Right ventricle myocardium superior (tissue), 1 donor: ENCODE data around the gene DIAPH1. TPM values are rescaled to one million over a fixed set of nuclear protein-coding genes. Genes with fewer than 3 reads are reported as not detected.

Experiments
- ATAC-seq: fragments of 200-7000 bp; cut with Tn5 transposase; one replicate; pipeline ENCODE4 v1.9.1; 2020; ENCODE audit warnings: mild to moderate bottlenecking; ENCODE audit not compliant: poor library complexity
- DNase-seq: peaks from one replicate; pipeline ENCODE4 v3.0.0-alpha.2; 2020
- intact Hi-C: fragments of 100-400 bp; cut with DNase I; formaldehyde crosslinking; loops from one replicate; pipeline ENCODE4 v1.11.2; 2022
- long read RNA-seq: library from polyadenylated mRNA; unstranded; transcript quantifications from one replicate; pipeline ENCODE4 v2.0.0, GENCODE V29; 2021
- total RNA-seq: library from RNA; stranded (reverse); fragmentation: NEBNext Ultra II Directional; extraction: Animal tissue kit (Norgen Biotek cat#: 25700); gene quantifications from one replicate; pipeline ENCODE4 v1.2.1, GENCODE V29; 2021
- donor health status: DM: no; HTN: yes; CAD: no; lungs with severe emphysema.

Gene DIAPH1
- total RNA-seq = 32.0 TPM
- long read RNA-seq, partial matches to known transcripts = 10 of 43 reads
- long read RNA-seq, other reads (novel, unspliced or antisense) = 33 of 43 reads

DNA sequence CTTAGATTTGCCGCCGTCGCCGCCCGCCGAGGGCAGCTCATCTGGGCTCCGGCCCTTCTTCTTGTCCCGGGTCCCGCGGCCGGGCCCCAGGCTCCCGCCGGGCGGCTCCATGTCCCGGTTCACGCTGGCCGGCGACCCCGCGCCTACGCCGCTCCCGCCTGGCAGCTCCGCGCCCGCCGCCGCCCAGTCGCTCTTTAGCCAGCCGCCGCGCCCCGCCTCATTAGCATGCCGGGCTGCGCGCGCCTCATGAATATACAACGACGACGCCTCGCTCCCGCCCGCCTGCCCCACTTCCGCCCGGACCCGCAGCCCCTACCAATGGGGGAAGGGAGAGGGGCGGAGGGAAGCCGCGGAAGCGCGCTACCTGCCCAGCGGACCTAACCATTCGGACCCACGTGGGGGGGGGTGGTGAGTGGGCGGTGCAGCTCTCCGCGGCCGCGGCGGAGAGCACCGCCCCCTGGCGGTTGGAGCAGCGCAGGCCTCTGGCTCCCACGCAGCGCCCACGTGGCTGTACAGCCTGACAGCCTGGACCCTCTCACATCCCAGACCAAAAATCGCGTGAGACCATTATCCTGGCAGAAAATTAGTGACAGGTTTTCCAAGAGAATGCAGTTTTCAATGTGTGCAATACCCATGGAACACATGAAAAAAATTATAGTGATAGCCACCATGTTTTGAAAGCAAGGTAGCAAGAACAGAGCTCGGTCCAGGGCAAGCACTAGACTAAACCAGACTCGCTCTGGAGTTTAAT, at the start of gene DIAPH1:
Gene DIAPH1 (minus strand): TSS at position 197 of the 751 bp plus-strand sequence. CDS start 86 bp downstream, at position 111.
- DNase-seq = peak; percentile 99
- intact Hi-C loops = loop anchor here (1.0 kb wide), 1 partner anchor 27 kb away; no protein-coding TSS in a partner anchor
- ATAC-seq = peak; percentile 96

DNA sequence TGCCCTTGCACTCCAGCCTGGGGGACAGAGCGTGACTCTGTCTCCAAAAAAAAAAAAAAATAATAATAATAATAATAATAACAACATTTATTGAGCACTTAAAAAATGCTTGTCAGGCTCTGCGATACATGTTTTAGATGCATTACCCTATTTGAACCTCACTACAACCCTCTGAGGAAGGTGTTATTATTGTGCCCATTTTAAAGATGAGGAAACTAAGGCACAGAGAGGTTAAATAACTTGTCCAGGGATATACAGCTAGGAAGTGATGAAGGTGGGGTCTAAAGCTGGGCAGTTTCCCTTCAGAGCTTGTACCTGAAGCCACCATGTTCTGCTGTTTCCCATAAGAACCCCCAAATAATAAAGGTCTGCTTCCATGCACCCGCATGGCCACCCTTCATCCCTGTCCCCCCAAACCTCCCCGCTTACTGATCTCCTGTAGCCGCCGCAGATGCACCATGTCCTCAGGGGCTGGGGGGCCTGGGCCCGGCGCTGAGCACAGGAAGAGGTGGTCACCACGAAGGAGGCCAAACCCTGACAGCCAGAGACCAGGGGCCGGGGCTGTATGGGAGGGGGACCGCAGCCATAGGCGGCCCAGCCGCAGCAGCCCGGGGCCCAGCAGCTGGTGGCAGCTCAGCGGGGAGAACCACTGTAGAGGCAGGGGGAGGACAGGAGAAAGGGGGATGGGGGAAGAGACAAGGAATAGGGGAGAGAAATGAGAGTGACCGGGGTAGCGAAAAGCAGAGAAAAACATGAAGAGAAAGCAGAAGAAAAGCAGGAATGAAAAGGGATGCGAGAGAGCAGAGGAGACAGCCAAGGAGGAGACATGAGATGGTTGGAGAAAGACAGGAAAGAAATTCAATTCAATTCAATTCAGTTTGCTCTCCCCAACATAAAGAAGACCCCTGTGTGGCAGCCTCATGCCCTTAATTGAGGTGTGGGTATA, 47.5 kb upstream of the DIAPH1 start:
- DNase-seq = no peak
- intact Hi-C loops = no loop called here
- ATAC-seq = no peak

DNA sequence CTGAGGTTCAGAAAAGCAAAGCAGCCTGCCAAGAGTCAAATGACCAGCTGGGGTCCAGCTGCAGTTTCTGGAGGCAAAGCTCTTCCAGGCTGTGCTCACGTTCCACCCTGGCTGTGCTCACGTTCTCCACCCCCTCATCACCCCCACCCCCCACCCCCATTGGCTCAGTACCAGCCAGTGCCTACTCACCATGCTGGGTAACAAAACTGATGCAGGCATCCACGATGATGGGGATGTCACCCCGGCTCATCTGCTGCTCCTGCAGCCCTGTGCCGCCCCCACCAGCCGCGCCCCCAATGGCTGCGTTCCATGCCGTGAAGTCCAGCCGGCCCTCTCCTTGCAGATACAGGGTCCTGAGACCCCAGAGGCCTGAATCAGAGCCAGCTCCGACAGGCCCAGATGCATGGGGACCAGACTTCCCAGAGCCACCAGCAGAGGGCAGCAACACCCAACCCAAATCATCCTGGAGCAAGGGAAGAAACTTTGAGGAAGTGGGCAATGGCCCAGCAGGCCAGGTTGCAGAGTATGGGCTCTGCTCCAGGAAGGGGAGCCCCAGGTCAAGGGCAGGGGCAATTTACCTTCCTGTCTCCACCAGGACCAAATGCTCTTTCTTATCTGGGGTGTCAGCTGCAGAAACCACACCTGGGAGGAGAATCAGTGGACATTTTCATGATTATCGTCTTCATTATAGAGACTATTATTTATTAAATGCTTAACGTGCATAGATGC, 46.1 kb upstream of the DIAPH1 start:
- ATAC-seq (peak; percentile 91), DNase-seq (peak; percentile 87)
- intact Hi-C loops = no loop called here

DNA sequence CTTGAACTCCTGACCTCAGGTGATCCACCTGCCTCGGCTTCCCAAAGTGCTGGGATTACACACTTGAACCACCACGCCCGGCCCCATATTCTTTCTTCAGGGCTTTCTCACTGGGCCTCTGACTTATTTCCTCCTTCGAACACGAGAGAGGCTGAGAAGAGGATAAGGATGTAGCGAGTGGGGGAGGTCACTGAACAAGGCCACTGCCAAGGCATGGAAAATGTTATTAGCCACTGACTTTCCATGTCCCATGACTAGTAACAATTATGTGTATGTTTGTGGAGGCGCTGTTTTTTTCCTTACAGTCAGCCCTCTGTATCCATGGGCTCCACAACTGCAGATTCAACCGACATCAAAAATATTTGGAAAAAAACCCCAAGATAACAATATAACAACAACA, 44.7 kb upstream of the DIAPH1 start:
- intact Hi-C loops = no loop called here
- ATAC-seq (no peak), DNase-seq (no peak)

DNA sequence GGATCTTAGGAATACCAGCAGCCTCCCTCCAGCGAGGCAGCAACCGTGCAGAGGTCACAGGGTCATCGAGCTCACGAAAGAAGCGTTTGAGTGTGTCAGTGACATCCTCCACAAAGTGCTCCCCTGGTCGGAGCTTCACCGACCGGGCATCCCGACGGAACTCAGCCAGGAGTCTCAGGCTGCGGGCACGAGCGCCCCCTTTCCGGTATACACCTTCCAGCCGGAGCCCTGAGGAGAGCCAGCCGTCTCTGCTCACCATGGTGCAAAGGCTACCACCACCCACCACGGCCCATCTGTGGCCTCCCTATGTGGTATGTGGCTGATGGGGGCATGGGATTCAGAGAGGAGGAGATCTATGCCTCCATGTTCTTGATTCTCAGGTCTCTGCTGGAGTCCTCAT, 43.2 kb upstream of the DIAPH1 start:
- ATAC-seq = no peak
- DNase-seq = no peak
- intact Hi-C loops = no loop called here

DNA sequence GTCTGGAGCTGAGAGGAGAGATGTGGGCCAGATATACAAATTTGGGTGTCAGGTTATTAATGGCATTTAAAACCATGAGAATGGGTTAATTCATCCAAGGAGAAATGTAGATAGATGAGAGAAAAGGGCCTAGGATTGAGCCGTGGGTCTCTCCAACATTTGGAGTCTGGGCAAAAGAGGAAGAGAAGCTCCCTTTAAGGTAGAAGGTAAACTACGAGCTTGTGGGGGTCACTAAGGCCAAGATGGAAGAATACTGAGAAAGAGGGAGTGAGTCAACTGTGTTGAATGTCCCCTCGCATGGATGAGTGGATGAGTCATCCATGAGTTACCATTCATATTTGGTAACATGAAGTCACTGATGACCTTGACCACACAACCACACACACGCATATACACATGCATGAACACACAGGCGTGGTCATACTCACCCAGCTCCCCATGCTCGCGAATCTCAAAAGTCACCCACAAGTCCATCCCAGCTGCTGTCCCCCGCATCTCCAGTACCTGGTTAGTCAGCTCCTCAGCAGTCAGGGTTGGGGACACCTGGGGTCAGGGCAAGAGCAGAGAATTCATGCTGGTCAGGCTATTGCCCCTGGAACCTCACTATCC, 39.2 kb upstream of the DIAPH1 start:
- DNase-seq = no peak
- intact Hi-C loops = no loop called here
- no peak for ATAC-seq

DNA sequence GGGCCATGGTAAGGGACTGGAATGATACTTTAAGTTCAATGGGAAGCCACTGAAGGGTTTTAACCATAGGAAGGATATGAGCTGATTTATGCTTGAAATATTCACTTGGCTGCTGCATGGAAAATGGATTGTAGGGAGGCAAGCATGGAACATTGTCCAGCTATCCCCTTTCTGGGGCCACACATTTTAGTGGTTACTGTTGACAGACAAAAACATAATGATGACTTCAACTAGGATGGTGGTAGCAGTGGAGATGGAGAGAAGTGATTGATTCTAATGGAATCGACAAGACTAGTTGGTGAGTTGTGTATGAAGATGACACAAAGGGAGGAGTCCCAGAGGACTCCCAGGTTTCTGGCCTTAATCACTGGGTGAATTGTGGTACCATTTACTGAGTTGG, 38.6 kb upstream of the DIAPH1 start:
- ATAC-seq = no peak

DNA sequence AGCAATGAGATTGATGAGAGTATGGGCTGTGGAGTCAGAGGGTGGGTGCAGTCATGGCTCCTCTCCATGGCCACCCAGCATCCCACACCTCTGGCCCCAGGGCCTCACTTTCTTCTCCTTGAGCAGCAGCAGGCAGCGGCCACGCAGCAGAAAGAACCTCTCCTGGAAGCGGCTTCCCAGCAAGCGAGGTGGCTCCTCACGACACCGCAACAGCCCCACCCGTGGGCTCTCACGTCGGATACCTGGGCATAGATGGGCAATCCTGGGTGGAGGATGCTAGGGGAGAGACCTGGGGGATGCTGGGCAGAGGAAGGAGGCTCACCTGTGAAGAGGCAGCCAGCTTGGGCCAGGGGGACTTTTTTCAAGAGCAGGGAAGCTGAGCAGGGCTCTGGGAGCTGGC, 37.6 kb upstream of the DIAPH1 start:
- ATAC-seq = no peak
- intact Hi-C loops = no loop called here
- no peak for DNase-seq

More for the DNA sequence above, 38.6 kb upstream of the DIAPH1 start:
- intact Hi-C loops = no loop called here
- DNase-seq = no peak

DNA sequence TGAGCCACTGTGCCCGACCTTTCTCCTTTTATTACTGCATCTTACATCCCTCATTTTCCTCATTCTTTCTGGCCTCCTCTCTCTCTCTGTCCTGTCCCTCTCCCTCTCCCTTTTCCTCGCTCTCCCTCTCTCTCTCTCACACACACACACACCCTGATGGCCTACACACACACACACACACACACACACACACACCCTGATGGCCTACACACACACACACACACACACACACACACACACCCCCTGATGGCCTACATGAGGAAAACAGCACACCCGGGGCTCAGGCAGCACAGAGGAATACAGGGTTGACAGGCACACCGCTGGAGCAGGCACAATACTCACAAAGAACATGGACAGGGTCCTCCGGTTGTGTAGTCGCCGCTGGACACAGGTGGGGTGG, 36.2 kb upstream of the DIAPH1 start:
- ATAC-seq (no peak), DNase-seq (no peak)
- intact Hi-C loops = no loop called here

DNA sequence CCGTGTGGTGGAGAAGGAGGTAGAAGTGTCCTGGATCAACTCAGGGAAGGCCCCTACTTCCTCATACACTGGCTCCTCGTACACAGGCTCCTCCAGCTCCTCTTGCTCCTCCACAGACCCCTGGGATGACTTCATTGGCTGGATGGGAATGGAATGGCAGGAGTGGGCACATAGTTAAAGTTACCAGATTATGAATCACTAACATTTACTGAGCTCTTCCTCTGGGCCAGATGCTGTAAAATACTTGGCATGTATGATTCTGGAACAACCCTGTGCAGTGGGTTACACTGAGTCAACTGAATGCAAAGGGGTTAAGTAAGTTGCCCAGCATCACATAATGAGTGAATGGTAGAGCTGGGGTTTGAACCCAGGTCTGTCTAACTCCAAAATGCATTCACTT, 35.5 kb upstream of the DIAPH1 start:
- DNase-seq = no peak
- ATAC-seq = no peak
- intact Hi-C loops = no loop called here

DNA sequence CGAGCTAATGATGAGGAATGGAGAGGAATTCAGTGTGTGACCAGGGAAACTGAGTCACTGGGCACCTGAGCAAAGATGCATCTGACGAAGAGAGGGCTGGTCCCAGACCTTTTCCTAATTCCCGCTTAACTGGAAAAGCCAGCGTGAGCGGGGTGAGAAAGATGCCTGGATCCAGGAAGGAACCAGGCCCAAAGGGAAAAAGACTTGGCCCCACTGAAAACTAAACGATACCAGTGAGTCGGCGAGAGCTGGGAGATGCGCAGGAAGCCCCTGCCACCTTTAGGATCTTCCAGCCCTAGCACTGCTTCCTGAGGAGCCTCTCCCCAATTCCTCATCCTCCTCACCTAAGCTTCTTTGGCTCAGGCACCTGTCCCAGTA, 32.9 kb upstream of the DIAPH1 start:
- intact Hi-C loops = no loop called here
- no peak for DNase-seq
- peak; percentile 5 for ATAC-seq

DNA sequence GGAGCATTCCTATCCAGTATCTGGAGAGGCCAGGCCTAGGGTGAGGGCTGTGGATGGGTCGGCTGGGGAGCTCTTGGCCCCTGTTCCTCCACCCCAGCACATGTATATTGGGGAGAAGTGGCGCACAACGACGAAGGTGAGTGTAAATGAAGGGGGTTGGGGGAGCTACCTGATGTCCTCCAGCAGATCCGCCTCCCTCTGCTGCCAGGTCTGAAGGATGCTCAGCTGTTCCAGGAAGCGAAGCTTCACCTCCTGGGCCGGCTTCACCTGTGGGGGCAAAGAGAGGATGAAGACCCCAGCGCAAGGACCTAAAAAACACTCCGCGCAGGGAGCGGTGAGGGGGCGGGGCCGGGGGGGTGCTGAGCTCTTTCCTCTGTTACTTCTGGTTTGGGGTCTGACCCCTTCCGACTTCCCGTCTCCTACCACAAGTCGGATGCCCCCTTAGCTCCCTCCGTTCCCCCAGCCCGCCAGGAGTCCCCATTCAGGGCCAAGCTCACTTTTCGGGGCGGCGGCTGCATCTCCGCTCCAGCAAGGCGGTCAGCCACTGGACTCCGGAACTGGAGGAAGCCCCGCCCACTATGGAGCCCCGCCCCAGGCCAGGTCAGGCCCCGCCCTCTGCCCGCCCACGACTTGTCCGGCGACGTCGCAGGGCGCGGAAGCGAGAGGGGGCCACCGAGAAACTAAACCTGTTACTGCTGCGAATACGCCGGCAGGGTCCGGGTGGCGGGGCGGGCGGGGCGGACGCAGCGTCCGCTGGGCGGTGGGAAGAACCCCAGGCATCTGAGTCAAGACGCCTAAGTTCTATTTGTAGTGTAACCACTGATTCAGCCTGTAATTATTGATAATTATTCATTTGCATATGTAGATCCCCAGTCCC, 32.3 kb upstream of the DIAPH1 start, which contains the start of gene FCHSD1:
Gene FCHSD1 (minus strand): TSS at position 568 of the 877 bp plus-strand sequence. CDS start 50 bp downstream, at position 518.
- intact Hi-C loops = no loop called here
- ATAC-seq = peak; percentile 97
- peak; percentile 93 for DNase-seq

DNA sequence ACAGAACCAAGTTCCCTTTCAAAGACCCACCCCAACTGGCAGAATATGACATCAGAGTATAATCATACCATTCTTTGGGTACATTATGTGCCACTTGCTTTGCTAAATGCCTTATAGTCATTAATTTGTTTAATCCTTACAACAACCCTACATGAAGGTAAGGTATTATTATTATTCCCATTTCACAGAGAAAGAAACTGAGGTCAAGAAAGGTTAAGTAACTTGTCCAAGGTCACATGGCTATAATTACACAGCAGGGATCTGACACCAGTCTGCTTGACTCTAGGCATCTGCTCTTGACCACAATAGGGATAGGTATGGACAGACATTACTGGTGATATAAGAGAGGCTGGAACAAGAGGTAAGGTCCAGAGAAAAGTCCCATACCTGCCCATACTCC, 31.2 kb upstream of the DIAPH1 start:
- intact Hi-C loops = no loop called here
- no peak for DNase-seq
- ATAC-seq = no peak

DNA sequence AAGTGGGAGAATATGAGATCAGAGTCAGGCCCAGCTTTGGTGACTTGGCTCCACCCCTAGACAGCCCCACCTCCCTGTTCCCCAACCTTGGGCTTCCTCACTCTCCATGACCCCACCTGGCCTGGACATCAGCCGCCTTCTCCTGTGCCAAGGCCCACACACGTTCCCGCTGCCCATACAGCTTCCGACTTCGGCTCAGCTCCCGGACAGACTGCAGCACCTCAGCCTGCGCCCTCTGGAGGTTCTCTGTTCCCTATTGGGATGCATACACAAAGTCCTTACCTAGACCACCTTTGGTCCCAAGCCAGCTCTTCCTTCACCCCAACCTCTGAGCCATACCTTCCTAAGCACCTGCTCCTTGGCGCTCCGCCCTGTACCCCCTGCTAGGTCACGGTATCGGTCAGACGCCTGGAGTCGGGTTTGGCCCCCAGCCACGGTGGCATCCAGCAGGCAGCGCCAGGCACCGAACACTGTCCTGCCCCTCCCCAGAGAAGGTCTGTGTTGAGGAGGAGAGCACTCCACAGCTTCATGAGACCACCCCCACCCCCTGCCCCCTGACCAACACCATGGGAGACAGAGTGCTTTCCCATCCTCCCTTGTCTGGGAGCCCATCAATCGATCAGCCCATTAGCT, 30.4 kb upstream of the DIAPH1 start:
- DNase-seq (no peak), ATAC-seq (no peak)
- intact Hi-C loops = no loop called here

DNA sequence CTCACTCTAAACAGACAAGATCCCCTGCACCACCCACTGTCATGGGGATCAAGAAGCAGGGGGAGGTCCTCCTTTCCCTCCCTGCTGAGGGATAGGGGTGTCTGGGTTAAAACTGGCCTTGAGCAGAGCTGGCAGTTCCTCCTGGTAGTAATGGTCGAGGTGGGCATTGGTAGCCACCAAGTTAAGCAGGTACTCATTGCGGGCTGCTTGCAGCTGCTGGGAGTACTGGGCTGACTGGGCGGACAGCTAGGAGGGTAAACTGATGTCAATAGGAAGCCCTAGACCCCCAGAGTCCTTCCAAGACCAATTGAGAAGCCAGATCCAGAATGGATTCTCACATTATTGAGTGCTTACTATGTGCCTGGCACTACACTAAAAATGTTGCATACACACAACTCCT, 29.1 kb upstream of the DIAPH1 start:
- DNase-seq (no peak), ATAC-seq (no peak)
- intact Hi-C loops = no loop called here

DNA sequence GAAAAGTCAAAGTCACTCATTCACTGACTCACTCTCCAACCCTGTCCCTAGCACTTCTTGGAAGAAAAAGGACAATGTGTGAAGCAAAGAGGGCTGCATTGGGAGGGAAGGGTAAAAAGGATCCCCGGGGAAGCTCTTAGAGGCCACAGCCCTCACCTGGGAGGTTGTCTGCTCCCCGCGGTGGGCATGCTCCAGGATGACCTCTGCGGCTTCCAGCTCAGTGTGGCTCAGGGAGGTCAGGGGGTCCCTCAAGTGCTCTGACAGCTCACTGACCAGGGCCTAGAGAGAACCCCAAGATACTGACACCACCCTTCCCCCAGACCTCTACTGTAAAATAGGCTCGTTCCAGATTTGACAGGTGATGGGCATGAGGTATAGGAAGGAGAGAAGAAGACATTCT, 28.4 kb upstream of the DIAPH1 start:
- no peak for DNase-seq
- ATAC-seq = no peak

DNA sequence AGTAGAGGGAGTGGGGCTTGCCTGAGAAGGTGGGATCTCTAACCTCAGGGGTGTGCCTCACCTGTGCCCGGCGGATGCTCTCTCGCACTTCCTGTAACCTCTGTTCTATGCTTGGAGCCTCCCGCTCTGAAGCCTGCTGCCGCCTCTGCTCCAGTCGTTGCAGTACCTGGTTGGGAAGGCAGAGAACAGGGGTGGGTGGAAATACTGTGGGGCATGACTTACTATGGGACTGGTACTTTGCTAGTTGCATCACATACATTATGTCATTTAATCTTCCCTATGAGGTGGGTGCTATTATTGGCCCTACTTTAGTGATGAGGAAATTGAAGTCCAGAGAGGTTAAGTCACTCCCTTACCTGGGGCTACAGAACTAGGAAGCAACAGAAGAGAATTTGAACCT, 27.2 kb upstream of the DIAPH1 start:
- no peak for ATAC-seq
- intact Hi-C loops = no loop called here
- no peak for DNase-seq

More for the DNA sequence above, 28.4 kb upstream of the DIAPH1 start:
- intact Hi-C loops = no loop called here
